Urinary bladder (tissue), 4 donors: Measurements from ENCODE around the gene PITX1. TPM values are rescaled to one million over a fixed set of nuclear protein-coding genes. Genes with fewer than 3 reads are reported as not detected.
"Not testable (repeated sequence)": the region's sequence is repeated elsewhere in the genome, so short reads cannot be mapped to it uniquely, and the experiment has no call there.

Experiments
- DNase-seq: peaks from one replicate; pipeline ENCODE4 v3.0.0-alpha.2; 2015; ENCODE audit errors: extremely low spot score
- H3K27ac ChIP-seq: one replicate; pipeline ENCODE4 v1.5.1; 2013; ENCODE audit warnings: low read depth, mild to moderate bottlenecking, moderate library complexity
- H3K36me3 ChIP-seq: one replicate; pipeline ENCODE4 v1.6.1; 2013; ENCODE audit warnings: mild to moderate bottlenecking, moderate library complexity; ENCODE audit not compliant: insufficient read depth
- H3K4me1 ChIP-seq: one replicate; pipeline ENCODE4 v1.6.1; 2013; ENCODE audit warnings: mild to moderate bottlenecking, moderate library complexity; ENCODE audit not compliant: insufficient read depth
- H3K4me3 ChIP-seq: one replicate; pipeline ENCODE4 v1.5.1; 2013; ENCODE audit warnings: low read depth, low read length
- WGBS: extraction: QIAGEN DNeasy Blood & Tissue Kit; methylation state at CpG from one replicate; pipeline ENCODE4 v1.1.7; 2013; 5-methylcytosine and 5-hydroxymethylcytosine counted together
- polyA plus RNA-seq: library from polyadenylated mRNA; stranded (reverse); fragments of 200-250 nt; gene quantifications from one replicate; pipeline ENCODE4 v1.2.3, GENCODE V29; 2013
- total RNA-seq: library from RNA; depleted of rRNA; stranded (reverse); fragments of >200 nt; gene quantifications from one replicate; pipeline ENCODE4 v1.2.3, GENCODE V29; 2014
- donor health status: healthy with polysubstance abuse.
- donor health status: healthy.

The PITX1 gene
- total and polyA plus RNA-seq, 2 donors = 50.1 to 178 TPM

DNA sequence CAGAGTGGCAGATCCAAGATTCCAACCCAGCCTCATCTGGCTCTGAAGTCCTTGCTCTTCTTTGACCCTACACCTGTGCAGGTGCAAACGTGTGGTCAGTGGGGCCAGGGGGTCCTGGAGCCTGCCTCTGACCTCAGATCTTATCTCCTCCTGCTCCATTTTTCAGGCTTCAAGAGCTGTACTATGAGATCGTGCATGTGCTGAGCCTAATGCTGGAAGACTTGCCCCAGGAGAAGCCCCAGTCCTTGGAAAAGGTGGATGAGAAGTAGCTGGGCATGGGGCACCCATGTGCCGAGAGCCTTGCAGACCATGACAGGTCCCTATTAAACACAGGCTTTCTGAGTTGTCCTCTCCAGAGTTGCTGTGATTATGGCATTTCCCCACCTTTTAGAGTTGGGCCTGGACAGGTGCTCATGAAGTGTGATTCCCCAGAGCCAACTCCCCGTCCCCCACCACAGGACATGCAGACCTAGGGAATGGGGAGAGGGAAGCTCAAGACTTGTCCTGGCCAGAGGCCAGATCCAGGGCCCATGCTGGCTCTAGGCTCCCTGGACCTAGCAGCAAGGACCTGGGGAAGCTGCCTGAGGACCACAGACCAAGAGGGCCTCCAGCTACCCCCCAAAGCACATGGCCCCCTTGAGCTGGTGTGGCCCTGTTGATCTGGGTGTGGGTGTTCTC lies 22.5 kb downstream of the PITX1 start:
- 90% methylated on average over 4 of the region's 4 CpGs for WGBS
- Histone ChIP-seq H3K36me3 (no peaks in the 10 kb centered on the region), H3K4me1 (no peaks in the 10 kb centered on the region), H3K4me3 (no peak overlapping the region), H3K27ac (no peak overlapping the region)
- DNase-seq = no peak

DNA sequence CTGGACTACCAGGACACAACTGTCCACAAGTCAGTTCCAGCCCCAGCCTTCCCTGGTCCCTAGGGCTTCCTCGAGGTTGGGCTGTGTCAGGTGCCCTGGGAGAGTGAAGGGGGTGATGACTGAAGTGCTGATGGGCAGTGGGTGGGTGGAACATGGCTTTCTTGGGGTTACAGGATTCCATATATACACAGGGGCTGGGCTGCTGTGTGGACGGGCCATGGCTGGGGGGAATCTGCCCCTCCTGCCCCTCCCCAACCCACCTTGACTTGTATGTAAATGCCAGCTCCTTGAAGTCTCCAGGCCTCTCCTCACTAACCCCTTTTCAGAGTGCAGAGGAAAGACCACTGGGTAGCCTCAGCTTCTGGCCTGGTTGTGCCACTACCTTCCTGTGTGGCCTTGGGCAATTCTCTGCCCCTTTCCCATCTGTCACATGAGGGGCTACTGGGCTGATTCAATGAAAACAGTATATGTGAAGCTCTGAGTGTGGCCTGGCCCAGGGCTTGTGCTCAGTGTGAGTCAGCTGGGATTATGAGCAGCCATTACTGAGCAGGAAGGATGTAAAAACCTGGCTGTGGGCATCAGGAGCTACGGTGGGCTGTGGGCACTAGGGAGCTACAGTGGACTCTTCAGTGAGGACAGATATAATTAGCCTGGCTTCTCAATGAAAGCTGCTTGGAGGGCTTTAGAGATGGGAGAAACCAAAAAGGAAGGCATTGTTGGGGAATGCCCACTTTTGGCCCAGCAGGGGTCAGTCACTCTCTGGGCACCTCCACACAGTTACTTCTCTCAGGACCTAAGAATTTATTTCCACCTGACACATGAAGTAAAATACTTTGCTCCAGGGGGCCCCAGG lies 23.3 kb downstream of the PITX1 start:
- no peaks in the 10 kb centered on the region for H3K36me3 ChIP-seq
- no peaks in the 10 kb centered on the region for H3K4me1 ChIP-seq
- no peak overlapping the region for H3K27ac ChIP-seq
- WGBS = 76% methylated on average over 3 of the region's 3 CpGs
- no peak for DNase-seq
- no peak overlapping the region for H3K4me3 ChIP-seq

DNA sequence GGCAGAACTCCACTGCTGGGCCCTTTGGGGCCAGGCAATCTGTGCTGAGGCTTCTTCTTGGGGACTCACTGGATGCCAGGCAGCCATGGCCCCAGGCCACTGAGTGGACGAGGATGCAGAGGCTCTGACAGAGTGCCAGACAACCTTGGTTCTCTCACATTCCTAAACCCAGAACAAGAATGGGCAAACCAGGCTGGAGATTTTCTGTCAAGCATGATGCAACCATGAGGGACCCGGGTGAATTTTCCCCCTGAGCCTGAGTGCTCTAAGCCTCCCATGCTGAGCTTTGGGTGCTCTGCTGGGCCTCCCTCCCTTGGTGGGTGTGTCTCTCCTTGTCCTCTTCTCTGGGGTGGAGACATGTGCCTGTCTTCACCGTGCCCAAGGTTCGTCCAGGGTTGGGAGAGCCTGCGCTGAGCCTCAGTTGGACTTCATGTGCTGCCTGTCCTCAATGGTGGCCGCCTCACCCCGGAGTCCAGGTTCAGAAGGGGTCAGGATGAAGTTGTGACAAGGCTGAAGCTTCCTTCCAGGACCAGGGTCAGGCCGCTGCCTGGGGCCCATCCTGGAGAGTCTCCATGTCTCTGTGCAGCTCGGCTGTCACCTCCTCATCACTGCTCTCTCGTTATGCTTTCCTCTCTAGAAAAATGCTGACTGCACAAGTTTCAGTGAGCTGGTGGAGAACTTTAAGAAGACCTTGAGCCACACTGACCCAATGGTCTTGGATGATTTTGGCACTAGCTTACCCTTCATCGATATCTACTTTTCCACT lies 24.1 kb downstream of the PITX1 start:
- no peaks in the 10 kb centered on the region for H3K4me1 ChIP-seq
- H3K36me3 ChIP-seq = no peaks in the 10 kb centered on the region
- no peak for DNase-seq
- 92% methylated on average over 11 of the region's 11 CpGs for WGBS
- no peak overlapping the region for H3K4me3 ChIP-seq
- no peak overlapping the region for H3K27ac ChIP-seq

GRCh38 chr5:135008981-135009735 lies 24.9 kb downstream of the PITX1 start:
- WGBS = 84% methylated on average over 13 of the region's 13 CpGs

DNA sequence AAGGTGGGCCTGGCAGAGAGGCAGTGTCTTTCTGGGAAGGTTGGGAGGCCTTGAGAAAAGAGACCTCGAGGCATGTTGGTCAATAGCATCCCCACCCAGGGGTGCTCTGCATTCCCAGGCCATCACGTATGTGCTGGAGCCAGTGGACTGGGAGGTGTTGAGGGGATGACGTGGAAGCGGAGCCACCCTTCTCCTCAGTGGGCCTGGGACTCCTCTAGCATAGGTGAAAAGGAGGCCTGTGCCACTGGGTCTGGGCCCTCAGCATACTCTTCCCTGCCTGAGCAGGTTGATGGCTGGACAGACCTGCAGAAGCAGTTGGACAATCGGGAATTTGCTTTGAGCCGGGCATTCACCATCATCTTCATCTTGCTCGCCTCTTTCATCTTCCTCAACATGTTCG lies 25.5 kb downstream of the PITX1 start:
- Histone ChIP-seq H3K4me3 (no peak overlapping the region), H3K36me3 (no peaks in the 10 kb centered on the region), H3K4me1 (no peaks in the 10 kb centered on the region), H3K27ac (no peak overlapping the region)
- WGBS = 94% methylated on average over 8 of the region's 8 CpGs
- DNase-seq = no peak

More at GRCh38 chr5:135008981-135009735, 24.9 kb downstream of the PITX1 start:
- no peaks in the 10 kb centered on the region for H3K4me1 ChIP-seq
- H3K27ac ChIP-seq = no peak overlapping the region
- no peaks in the 10 kb centered on the region for H3K36me3 ChIP-seq
- DNase-seq = no peak
- H3K4me3 ChIP-seq = no peak overlapping the region

- DNase-seq = no peak
- H3K36me3 ChIP-seq = no peaks in the 10 kb centered on the region
- no peak overlapping the region for H3K27ac ChIP-seq
- H3K4me3 ChIP-seq = no peak overlapping the region
- H3K4me1 ChIP-seq = no peaks in the 10 kb centered on the region
- WGBS = 89% methylated on average over 11 of the region's 11 CpGs
Observed at GRCh38 chr5:135007749-135008363, 26.2 kb downstream of the PITX1 start.

DNA sequence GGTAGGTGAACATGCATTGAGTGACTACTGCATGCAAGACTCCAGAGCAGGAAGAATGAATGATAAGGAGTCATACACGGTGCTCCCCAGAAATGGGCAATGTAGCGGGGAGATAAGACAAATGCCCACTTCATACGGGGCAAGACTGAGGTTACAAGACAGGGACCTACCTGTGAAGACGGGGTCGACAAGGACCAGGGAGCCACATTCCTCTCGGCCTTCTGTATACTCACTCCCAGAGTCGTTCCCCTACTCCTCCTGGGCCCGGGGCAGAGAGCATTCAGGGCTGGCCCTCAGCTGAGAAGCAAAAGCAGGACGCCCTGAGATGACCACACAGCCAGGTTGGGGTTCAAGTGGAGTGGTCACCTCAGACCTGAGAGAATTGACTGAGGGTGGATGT lies 26.7 kb downstream of the PITX1 start:
- WGBS = 94% methylated on average over 9 of the region's 9 CpGs
- Histone ChIP-seq H3K4me3 (no peak overlapping the region), H3K4me1 (no peaks in the 10 kb centered on the region), H3K36me3 (no peaks in the 10 kb centered on the region), H3K27ac (no peak overlapping the region)
- DNase-seq = no peak

GRCh38 chr5:135005076-135005475 lies 29.0 kb downstream of the PITX1 start:
- no peaks in the 10 kb centered on the region for H3K4me1 ChIP-seq
- no peak overlapping the region for H3K4me3 ChIP-seq
- DNase-seq = no peak
- H3K27ac ChIP-seq = no peak overlapping the region
- 97% methylated on average over 3 of the region's 3 CpGs for WGBS
- no peaks in the 10 kb centered on the region for H3K36me3 ChIP-seq

DNA sequence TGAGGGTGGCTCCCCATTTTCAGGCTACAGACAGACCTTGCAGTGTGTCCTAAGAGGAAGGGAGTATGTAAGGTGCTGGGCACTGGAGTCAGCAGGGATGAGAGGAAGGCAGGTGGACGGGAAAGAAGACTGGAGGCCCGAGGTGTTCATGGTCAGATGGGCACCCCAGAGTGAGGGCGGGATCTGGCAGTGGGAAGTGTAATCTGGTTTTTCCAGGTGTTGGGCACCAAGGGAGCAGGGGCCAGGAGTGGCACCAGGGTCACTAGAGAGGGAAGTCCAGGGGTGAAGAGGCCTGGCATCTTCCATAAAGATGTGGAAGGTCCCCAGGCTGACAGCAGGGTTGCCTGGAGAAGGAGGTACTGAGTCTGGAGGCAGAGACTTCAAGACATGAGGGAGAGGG lies 29.7 kb downstream of the PITX1 start:
- no peaks in the 10 kb centered on the region for H3K4me1 ChIP-seq
- no peak overlapping the region for H3K4me3 ChIP-seq
- H3K36me3 ChIP-seq = no peaks in the 10 kb centered on the region
- DNase-seq = no peak
- H3K27ac ChIP-seq = no peak overlapping the region
- WGBS = 96% methylated on average over 3 of the region's 3 CpGs

DNA sequence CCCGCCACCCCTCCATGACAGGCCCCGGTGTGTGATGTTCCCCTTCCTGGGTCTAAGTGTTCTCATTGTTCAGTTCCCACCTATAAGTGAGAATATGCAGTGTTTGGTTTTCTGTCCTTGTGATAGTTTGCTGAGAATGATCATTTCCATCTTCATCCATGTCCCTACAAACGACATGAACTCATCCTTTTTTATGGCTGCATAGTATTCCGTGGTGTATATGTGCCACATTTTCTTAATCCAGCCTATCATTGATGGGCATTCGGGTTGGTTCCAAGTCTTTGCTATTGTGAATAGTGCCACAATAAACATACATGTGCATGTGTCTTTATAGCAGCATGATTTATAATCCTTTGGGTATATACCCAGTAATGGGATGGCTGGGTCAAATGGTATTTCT lies 36.0 kb downstream of the PITX1 start:
- DNase-seq, H3K4me3 ChIP-seq, H3K27ac ChIP-seq, H3K36me3 ChIP-seq, H3K4me1 ChIP-seq: not testable (repeated sequence)
- 86% methylated on average over 5 of the region's 5 CpGs for WGBS

GRCh38 chr5:134997015-134997414 lies 37.0 kb downstream of the PITX1 start:
- WGBS = 75% methylated on average over 11 of the region's 11 CpGs
- no peak overlapping the region for H3K4me3 ChIP-seq
- no peaks in the 10 kb centered on the region for H3K36me3 ChIP-seq
- H3K4me1 ChIP-seq = no peaks in the 10 kb centered on the region
- no peak for DNase-seq
- H3K27ac ChIP-seq = no peak overlapping the region

GRCh38 chr5:134995850-134996402 lies 38.1 kb downstream of the PITX1 start:
- Histone ChIP-seq H3K4me3 (no peak overlapping the region), H3K36me3 (no peaks in the 10 kb centered on the region), H3K27ac (no peak overlapping the region), H3K4me1 (no peaks in the 10 kb centered on the region)
- 93% methylated on average over 8 of the region's 8 CpGs for WGBS
- DNase-seq = no peak
